Measurements from ENCODE around the gene TMIGD3.

- TF ChIP-seq POLR2A (IDR thresholded peaks at IDR 0.05), result no peak
- TF ChIP-seq CTCF (IDR thresholded peaks at IDR 0.05), result peak in 3 of 4 experiments; percentile 42 to 86 (median 80)
Measured at GRCh38 chr1:111481387-111482221, 21.8 kb downstream of the TMIGD3 start.

All from prostate gland (tissue), 2 donors.